Measurements from ENCODE around the gene IAPP. TPM values are rescaled to one million over a fixed set of nuclear protein-coding genes. Genes with fewer than 3 reads are reported as not detected.
"Not testable (repeated sequence)": the region's sequence is repeated elsewhere in the genome, so short reads cannot be mapped to it uniquely, and the experiment has no call there.

Gene IAPP
- total RNA-seq, 2 experiments from 2014 or later, result not detected

- Mint-ChIP-seq H3K27me3 (peaks cover 4% of the 10 kb centered on the region), H3K4me1 (no peaks in the 10 kb centered on the region), H3K9me3 (no peaks in the 10 kb centered on the region), H3K36me3 (ENCODE audit: low read depth) (no peaks in the 10 kb centered on the region), H3K4me3 (no peak overlapping the region), H3K27ac (no peak overlapping the region)
- ChIA-PET POLR2A (no interaction called here), CTCF (no interaction called here)
- DNase-seq, result no peak
Measured at GRCh38 chr12:21346542-21347205, 26.0 kb upstream of the IAPP start.

DNA sequence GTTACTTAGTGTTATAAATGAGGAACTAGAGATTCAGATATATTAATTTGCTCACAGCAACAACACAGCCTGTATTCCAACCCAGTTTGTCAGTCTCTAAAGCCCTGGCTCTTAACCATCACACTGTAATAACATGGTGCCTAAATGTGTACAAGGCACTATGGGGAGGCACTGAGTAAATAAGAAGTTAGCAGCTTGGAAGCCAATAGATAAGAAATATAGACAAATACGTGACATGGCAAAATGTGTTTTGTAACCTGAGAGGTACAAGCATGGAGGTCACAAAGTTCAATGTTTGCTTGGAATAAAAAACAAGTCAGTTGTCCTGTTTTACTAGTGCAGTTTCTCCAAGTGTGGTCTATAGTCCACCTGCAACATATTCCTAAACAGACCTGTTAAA lies 21.7 kb upstream of the IAPP start:
- H3K27me3 Mint-ChIP-seq, result peaks cover 4% of the 10 kb centered on the region
- CTCF ChIA-PET, result no interaction called here
- no peak overlapping the region for H3K4me3 Mint-ChIP-seq
- no peaks in the 10 kb centered on the region for H3K4me1 Mint-ChIP-seq
- POLR2A ChIA-PET, result no interaction called here
- H3K36me3 Mint-ChIP-seq (ENCODE audit: low read depth), result no peaks in the 10 kb centered on the region
- DNase-seq, result no peak
- no peak overlapping the region for H3K27ac Mint-ChIP-seq
- no peaks in the 10 kb centered on the region for H3K9me3 Mint-ChIP-seq

DNA sequence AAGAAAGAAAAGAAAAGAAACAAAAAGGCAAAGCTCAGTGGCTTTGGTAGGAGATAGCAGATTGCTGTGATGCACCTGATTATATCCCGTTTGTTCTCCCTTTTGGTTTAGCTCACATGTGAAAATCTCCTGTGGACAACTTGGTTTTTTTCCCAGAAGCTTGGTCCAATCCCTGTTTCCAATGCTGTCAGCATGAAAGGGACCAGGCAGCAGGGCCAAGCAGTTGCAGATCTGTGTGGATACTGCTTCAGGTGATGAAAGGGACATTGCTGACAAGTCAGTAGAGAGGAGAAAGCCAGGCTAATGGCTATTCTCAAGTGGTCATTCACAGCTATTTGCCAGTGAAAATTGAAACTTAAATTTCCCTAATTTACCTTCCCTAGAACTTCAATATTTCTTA lies 19.2 kb upstream of the IAPP start:
- Mint-ChIP-seq H3K36me3 (ENCODE audit: low read depth) (no peaks in the 10 kb centered on the region), H3K9me3 (no peaks in the 10 kb centered on the region), H3K27ac (no peak overlapping the region), H3K27me3 (peaks cover 4% of the 10 kb centered on the region), H3K4me3 (no peak overlapping the region), H3K4me1 (no peaks in the 10 kb centered on the region)
- ChIA-PET POLR2A (no interaction called here), CTCF (no interaction called here)
- DNase-seq, result no peak

DNA sequence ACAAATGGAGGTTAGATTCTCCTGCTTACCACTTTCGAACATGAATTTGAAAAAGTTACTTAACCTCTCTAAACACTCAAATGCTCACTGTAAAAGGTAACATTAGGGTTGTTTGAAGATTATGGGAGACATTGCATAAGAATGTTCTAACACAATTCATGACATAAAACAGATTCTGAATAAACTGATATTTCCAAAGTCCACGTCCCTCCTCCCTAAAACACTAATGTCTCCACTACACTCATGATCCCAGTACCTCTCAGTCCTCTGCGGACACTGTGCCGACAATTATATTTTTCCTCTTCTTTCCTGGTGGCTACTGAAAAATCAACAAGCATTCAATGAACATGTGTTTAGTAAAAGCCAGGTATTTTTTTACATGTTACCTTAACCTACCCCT lies 18.8 kb upstream of the IAPP start:
- Mint-ChIP-seq H3K4me1 (no peaks in the 10 kb centered on the region), H3K9me3 (no peaks in the 10 kb centered on the region), H3K36me3 (ENCODE audit: low read depth) (no peaks in the 10 kb centered on the region), H3K27me3 (peaks cover 4% of the 10 kb centered on the region), H3K4me3 (no peak overlapping the region), H3K27ac (no peak overlapping the region)
- ChIA-PET POLR2A (no interaction called here), CTCF (no interaction called here)
- DNase-seq, result no peak

- peaks cover 4% of the 10 kb centered on the region for H3K27me3 Mint-ChIP-seq
- H3K4me1 Mint-ChIP-seq, result no peaks in the 10 kb centered on the region
- no peaks in the 10 kb centered on the region for H3K9me3 Mint-ChIP-seq
- DNase-seq, result no peak
- H3K27ac Mint-ChIP-seq, result no peak overlapping the region
- H3K4me3 Mint-ChIP-seq, result no peak overlapping the region
- no peaks in the 10 kb centered on the region for H3K36me3 Mint-ChIP-seq (ENCODE audit: low read depth)
- POLR2A ChIA-PET, result interaction anchor here (0.6 kb wide), 1 partner anchor 981 kb away, joined by 3 read pairs; no protein-coding TSS in a partner anchor
- CTCF ChIA-PET, result no interaction called here
Measured at GRCh38 chr12:21354641-21355040, 18.1 kb upstream of the IAPP start.

GRCh38 chr12:21360632-21361031 lies 12.1 kb upstream of the IAPP start:
- H3K4me3 Mint-ChIP-seq; POLR2A ChIA-PET; H3K27ac Mint-ChIP-seq; CTCF ChIA-PET; DNase-seq; H3K27me3 Mint-ChIP-seq; H3K9me3 Mint-ChIP-seq; H3K4me1 Mint-ChIP-seq; H3K36me3 Mint-ChIP-seq (ENCODE audit: low read depth): not testable (repeated sequence)

DNA sequence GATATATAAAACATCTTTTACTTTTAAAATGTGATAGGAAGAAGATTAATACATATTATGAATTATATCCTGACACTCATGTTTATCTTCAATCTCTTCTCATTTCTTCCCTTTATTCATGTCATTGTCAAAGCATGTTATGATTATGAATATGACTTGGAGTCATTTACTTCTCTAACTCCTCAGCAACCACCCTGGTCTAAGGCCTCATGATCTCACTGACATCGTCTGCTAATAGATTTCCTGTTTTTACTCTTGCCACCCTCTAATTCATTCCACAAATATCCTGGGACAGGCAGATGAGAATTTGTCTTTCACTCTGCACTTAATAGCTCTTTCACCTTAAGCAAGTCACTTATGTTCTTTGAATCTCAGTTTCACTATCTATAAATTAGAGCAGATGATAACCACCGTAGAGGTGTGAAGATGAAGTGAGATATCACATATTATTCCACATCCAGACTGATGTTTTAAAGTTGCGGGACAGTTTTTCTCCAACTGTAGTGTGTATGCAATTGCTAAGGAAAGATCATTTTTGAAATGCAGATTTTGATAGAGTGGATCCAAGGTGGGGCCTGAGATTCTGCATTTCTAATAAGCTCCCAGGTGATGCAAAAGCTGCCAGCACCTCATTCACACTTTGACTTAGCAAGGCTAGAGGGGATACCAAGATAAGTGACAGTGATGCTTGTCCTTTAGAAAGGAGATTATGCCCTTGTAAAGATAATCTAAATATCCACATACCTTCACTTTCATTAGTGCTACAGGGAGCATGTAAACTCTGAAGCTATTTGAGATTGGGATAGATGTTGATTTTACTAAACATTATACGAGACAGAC lies 3.3 kb upstream of the IAPP start:
- Mint-ChIP-seq H3K27me3 (peaks cover 3% of the 10 kb centered on the region), H3K27ac (no peak overlapping the region), H3K4me1 (peaks cover 5% of the 10 kb centered on the region), H3K4me3 (no peak overlapping the region), H3K36me3 (ENCODE audit: low read depth) (no peaks in the 10 kb centered on the region), H3K9me3 (no peaks in the 10 kb centered on the region)
- ChIA-PET CTCF (no interaction called here), POLR2A (no interaction called here)
- DNase-seq, result no peak

DNA sequence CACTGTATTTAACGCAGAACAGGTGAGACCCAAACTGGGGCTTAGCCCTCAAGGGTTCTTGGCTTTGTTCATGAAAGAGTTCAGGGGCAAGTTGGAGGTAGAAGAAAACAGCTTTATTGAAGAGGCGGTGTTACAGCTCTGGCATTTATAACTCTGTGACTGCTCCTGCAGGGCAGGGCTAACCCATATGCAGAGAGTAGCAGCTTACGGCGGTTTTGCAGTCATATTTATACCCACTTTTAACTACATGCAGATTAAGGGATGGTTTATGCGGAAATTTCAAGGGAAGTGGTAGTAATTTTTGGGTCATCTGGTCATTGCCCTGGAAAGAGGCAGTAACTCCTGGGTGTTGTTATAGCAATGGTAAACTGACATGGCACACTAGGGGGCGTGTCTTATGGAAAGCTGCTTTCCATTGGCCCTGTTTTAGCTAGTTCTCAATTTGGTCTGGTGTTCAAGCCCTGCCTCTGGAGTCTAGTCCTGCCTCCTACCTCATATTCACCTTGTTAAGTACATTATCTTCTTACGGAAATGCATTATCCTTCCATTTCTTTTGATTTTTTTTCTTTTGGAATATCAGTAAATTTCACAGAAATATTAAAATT lies 1.8 kb upstream of the IAPP start:
- CTCF ChIA-PET, result interaction anchor here (0.7 to 0.8 kb wide), 2 partner anchors 309 to 647 kb away, joined by 3 to 4 read pairs; no protein-coding TSS in a partner anchor
- peaks cover 3% of the 10 kb centered on the region for H3K27me3 Mint-ChIP-seq
- no peak overlapping the region for H3K27ac Mint-ChIP-seq
- H3K4me1 Mint-ChIP-seq, result peaks cover 5% of the 10 kb centered on the region
- POLR2A ChIA-PET, result no interaction called here
- DNase-seq, result no peak
- no peaks in the 10 kb centered on the region for H3K9me3 Mint-ChIP-seq
- no peaks in the 10 kb centered on the region for H3K36me3 Mint-ChIP-seq (ENCODE audit: low read depth)
- H3K4me3 Mint-ChIP-seq, result no peak overlapping the region

DNA sequence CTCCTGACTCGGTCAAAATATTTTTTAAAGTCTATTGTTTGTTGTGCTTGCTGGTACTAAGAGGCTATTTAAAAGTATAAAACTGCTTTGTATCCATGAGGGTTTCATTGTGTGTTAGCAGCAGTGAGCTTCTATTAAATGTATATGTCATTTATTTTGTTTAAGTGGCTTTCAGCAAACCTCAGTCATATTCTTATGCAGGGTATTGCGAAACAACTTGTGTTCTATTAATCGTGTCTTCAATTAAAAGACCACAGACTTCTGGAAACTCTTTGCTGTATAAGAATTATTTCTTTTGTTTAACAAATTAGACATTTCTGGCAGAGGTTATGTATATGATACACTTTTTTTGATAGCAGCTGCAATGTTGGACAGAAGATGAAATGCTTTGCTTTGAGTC lies 6.5 kb downstream of the IAPP start:
- Mint-ChIP-seq H3K9me3 (no peaks in the 10 kb centered on the region), H3K27me3 (peaks cover 6% of the 10 kb centered on the region), H3K36me3 (ENCODE audit: low read depth) (no peaks in the 10 kb centered on the region), H3K27ac (no peak overlapping the region), H3K4me1 (no peaks in the 10 kb centered on the region), H3K4me3 (no peak overlapping the region)
- ChIA-PET POLR2A (no interaction called here), CTCF (no interaction called here)
- DNase-seq, result no peak

DNA sequence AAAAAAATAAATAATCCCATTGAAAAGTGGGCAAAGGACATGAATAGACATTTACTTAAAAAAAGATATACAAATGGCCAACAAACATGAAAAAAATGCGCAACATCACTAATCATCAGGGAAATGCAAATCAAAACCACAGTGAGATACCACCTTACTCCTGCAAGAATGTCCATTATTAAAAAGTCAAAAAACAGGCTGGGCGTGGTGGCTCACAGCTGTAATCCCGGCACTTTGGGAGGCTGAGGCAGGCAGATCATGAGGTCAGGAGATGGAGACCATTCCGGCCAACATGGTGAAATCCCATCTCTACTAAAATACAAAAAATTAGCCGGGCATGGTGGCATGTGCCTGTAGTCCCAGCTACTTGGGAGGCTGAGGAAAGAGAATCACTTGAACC lies 8.6 kb downstream of the IAPP start:
- H3K4me1 Mint-ChIP-seq; CTCF ChIA-PET; H3K27ac Mint-ChIP-seq; POLR2A ChIA-PET; H3K4me3 Mint-ChIP-seq; H3K27me3 Mint-ChIP-seq; DNase-seq; H3K9me3 Mint-ChIP-seq; H3K36me3 Mint-ChIP-seq (ENCODE audit: low read depth): not testable (repeated sequence)

- POLR2A ChIA-PET, result no interaction called here
- no peak overlapping the region for H3K4me3 Mint-ChIP-seq
- CTCF ChIA-PET, result no interaction called here
- H3K36me3 Mint-ChIP-seq (ENCODE audit: low read depth), result no peaks in the 10 kb centered on the region
- H3K9me3 Mint-ChIP-seq, result no peaks in the 10 kb centered on the region
- H3K27me3 Mint-ChIP-seq, result no peaks in the 10 kb centered on the region
- no peak overlapping the region for H3K27ac Mint-ChIP-seq
- no peaks in the 10 kb centered on the region for H3K4me1 Mint-ChIP-seq
- no peak for DNase-seq
Measured at GRCh38 chr12:21384261-21384660, 11.6 kb downstream of the IAPP start.

- ChIA-PET CTCF (no interaction called here), POLR2A (no interaction called here)
- Mint-ChIP-seq H3K36me3 (ENCODE audit: low read depth) (no peaks in the 10 kb centered on the region), H3K27ac (no peak overlapping the region), H3K9me3 (no peaks in the 10 kb centered on the region), H3K27me3 (peaks cover 8% of the 10 kb centered on the region), H3K4me3 (no peak overlapping the region), H3K4me1 (no peaks in the 10 kb centered on the region)
- no peak for DNase-seq
Measured at GRCh38 chr12:21387174-21387573, 14.5 kb downstream of the IAPP start.

GRCh38 chr12:21392384-21392783 lies 19.7 kb downstream of the IAPP start:
- CTCF ChIA-PET, result no interaction called here
- DNase-seq, result no peak
- Mint-ChIP-seq H3K36me3 (ENCODE audit: low read depth) (no peaks in the 10 kb centered on the region), H3K4me1 (no peaks in the 10 kb centered on the region), H3K27ac (no peak overlapping the region), H3K4me3 (no peak overlapping the region), H3K9me3 (no peaks in the 10 kb centered on the region), H3K27me3 (peaks cover 14% of the 10 kb centered on the region)
- POLR2A ChIA-PET, result no interaction called here

All from activated CD4-positive, alpha-beta memory T cell treated with anti-CD3 and anti-CD28 coated beads, Interleukin-2, amount 10 ng/mL, durations not matched to agents 7 days and 5 days (primary cell).